ENCODE results near the gene EEF2K. TPM values are rescaled to one million over a fixed set of nuclear protein-coding genes. Genes with fewer than 3 reads are reported as not detected.

Gene EEF2K
- total RNA-seq, 3 donors from 2014 or later = 23.3 to 40.5 (median 30.0) TPM

DNA sequence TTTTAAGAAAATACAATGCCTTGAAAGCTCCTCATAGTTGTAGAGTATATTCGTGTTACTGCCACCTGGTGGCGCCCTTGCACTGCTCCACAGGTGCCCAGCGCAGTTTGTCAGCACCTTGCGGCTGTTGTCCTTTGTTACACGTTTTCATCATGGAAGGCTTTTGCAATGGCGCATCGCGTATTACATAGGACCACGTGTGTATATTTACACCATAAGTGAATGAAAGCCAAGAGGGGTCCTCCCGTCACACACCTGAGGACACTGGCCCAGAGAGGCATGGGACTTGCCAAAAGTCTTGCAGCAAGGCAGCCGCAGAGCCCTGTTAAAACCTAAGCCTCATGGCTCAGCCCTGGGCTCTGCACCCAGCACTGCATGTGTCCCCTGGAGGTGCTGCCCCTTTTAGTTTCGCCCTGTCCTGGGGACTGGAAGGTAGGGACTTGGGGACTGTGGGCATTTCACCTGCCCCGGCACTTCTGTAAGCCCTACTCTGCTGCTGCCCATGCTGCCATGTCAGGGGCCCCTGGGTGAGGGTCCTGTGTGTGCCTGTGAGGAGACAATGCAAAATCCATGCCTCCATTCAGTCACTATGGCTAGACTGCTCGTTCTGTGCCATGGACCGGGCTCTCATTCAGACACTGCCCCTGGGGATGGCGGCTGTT is 115.4 kb downstream of the EEF2K start:
- peak; percentile 60 to 75 for DNase-seq (ENCODE audit: low spot score in 2 of 2)
- no peak overlapping the region for H3K4me3 ChIP-seq
- TF ChIP-seq POLR2AphosphoS5 (IDR thresholded peaks at IDR 0.05) = peak; percentile 25 to 57 (median 56)
- TF ChIP-seq POLR2A (IDR thresholded peaks at IDR 0.05) = no peak
- TF ChIP-seq, protein P1, sequence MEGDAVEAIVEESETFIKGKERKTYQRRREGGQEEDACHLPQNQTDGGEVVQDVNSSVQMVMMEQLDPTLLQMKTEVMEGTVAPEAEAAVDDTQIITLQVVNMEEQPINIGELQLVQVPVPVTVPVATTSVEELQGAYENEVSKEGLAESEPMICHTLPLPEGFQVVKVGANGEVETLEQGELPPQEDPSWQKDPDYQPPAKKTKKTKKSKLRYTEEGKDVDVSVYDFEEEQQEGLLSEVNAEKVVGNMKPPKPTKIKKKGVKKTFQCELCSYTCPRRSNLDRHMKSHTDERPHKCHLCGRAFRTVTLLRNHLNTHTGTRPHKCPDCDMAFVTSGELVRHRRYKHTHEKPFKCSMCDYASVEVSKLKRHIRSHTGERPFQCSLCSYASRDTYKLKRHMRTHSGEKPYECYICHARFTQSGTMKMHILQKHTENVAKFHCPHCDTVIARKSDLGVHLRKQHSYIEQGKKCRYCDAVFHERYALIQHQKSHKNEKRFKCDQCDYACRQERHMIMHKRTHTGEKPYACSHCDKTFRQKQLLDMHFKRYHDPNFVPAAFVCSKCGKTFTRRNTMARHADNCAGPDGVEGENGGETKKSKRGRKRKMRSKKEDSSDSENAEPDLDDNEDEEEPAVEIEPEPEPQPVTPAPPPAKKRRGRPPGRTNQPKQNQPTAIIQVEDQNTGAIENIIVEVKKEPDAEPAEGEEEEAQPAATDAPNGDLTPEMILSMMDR (IDR thresholded peaks at IDR 0.05) = peak; percentile 76 to 94 (median 91)
- H3K27ac ChIP-seq = no peak overlapping the region
- no peaks in the 10 kb centered on the region for H3K9me3 ChIP-seq
- H3K36me3 ChIP-seq = no peaks in the 10 kb centered on the region
- H3K27me3 ChIP-seq = no peaks in the 10 kb centered on the region
- intact Hi-C loops (cut with DNase I; ENCODE audit: low total_unique reads) = no loop called here
- H3K4me1 ChIP-seq = no peaks in the 10 kb centered on the region

DNA sequence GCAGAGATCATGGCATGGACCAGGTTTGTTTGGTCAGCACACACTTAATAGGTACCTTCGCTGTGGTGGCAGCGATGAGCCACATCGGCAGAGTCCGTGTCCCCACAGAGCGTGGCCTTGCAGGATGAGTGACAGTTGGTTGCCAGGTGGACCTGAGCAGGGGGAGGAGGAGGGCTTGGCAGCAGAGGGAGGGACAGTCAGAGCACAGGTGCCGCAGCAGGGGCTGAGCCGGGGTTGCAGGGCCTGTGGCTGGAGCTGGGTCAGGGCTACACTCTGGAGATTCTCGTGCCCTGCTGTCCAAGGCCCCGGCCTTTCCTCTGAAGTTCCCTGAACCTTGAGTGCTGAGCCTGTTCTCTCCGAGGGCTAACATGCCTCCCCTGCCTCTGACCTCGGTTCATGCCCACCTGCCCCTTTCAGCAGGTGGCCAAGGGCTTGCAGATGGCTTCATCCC is 116.0 kb downstream of the EEF2K start:
- intact Hi-C loops (cut with DNase I; ENCODE audit: low total_unique reads) = no loop called here
- Histone ChIP-seq H3K27me3 (no peaks in the 10 kb centered on the region), H3K9me3 (no peaks in the 10 kb centered on the region), H3K27ac (no peak overlapping the region), H3K4me1 (no peaks in the 10 kb centered on the region), H3K36me3 (no peaks in the 10 kb centered on the region), H3K4me3 (no peak overlapping the region)
- TF ChIP-seq POLR2A (IDR thresholded peaks at IDR 0.05) (no peak), POLR2AphosphoS5 (IDR thresholded peaks at IDR 0.05) (no peak)
- TF ChIP-seq, protein P1 (IDR thresholded peaks at IDR 0.05) = no peak
- no peak for DNase-seq (ENCODE audit: low spot score in 2 of 2)

DNA sequence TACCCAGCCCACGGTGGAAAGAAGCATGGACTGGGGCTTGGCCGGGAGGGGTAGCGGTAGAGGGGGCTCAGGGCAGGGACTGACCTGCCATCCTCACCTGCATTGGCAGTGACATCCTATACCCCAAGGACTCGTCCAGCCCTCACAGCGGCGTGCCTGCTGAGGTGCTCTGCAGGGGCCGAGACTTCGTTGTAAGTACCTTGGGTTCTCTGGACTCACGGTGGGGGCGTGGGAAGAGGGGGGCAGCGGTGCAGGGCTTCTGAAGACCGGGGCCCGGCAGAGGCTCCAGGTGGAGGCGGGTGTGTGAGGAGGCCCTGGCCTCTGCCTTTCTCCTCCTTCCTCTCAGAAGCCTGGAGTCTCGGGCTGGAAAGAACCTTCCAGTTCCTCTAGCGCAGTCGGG is 116.7 kb downstream of the EEF2K start:
- no peak overlapping the region for H3K27ac ChIP-seq
- intact Hi-C loops (cut with DNase I; ENCODE audit: low total_unique reads) = no loop called here

DNA sequence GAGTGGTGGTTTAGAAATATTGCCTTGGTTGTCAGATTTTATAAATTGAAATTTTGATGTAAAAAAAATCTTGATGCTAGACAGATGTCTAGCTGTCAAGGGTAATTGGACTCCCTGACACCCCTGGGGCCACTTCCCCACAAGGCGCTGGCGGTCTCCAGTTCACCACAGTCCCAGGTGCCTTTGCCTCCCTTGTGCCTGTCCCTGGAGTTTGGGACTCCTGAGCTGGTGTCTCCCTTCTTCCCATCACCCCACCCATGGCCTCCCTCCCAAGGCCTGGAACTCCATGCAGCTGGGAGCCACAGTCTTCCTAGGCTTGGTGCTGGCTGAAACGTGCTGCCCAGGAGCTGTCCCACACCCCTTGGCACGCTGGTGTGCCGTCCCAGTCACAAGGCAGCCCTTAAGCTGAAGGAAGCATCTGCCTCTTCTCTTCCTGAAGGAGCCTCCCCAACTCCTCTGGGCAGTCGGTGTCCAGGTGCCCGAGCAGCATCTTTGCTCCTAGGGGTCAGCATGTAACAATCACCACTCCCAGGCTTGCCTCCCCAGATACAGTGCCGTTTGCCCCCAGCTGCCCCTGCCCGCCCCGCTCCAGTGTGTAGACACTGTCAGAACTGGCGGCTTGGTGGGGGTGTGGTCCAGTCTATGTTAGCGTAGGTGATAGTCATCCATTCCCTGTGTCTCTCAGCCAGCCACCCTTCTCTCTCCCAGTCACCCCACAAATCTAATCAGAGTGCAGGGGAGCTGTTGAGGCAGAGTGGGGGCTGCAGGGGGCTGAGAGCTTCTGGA is 117.3 kb downstream of the EEF2K start:
- Histone ChIP-seq H3K4me1 (no peaks in the 10 kb centered on the region), H3K4me3 (no peak overlapping the region), H3K9me3 (no peaks in the 10 kb centered on the region), H3K36me3 (no peaks in the 10 kb centered on the region), H3K27me3 (no peaks in the 10 kb centered on the region), H3K27ac (no peak overlapping the region)
- TF ChIP-seq POLR2A (IDR thresholded peaks at IDR 0.05) = no peak
- no peak for TF ChIP-seq POLR2AphosphoS5 (IDR thresholded peaks at IDR 0.05)
- TF ChIP-seq, protein P1 (IDR thresholded peaks at IDR 0.05) = no peak
- intact Hi-C loops (cut with DNase I; ENCODE audit: low total_unique reads) = no loop called here
- no peak for DNase-seq (ENCODE audit: low spot score in 2 of 2)

More for the DNA sequence above, 116.7 kb downstream of the EEF2K start:
- TF ChIP-seq, protein P1 (IDR thresholded peaks at IDR 0.05) = no peak
- TF ChIP-seq POLR2A (IDR thresholded peaks at IDR 0.05) = no peak
- Histone ChIP-seq H3K27me3 (no peaks in the 10 kb centered on the region), H3K4me1 (no peaks in the 10 kb centered on the region), H3K36me3 (no peaks in the 10 kb centered on the region), H3K4me3 (no peak overlapping the region), H3K9me3 (no peaks in the 10 kb centered on the region)
- peak in 1 of 2 donors; percentile 46 for DNase-seq (ENCODE audit: low spot score in 2 of 2)
